MCF 10A (cell line): ENCODE measurements around the gene CKS1B. TPM values are rescaled to one million over a fixed set of nuclear protein-coding genes. Genes with fewer than 3 reads are reported as not detected.

Experiments
- BruUV-seq: library from RNA; stranded (reverse); fragments of 400-500 nt; replicated peaks from 2 replicates; lab custom pipeline; 2021; lab: Mats Ljungman, UMichigan
- CTCF ChIA-PET: fragments of 300-600 bp; sonication (Branson Sonifier 250); formaldehyde crosslinking; extraction: SDS; loops from one replicate; lab custom pipeline; 2021; ENCODE audit warnings: antibody characterized with exemption, inconsistent platforms; lab: Yijun Ruan, JAX
- POLR2A ChIA-PET: fragments of 300-600, 350-650 bp; sonication (Branson Sonifier 250); formaldehyde crosslinking; extraction: SDS; loops from one replicate; lab custom pipeline; 2020; ENCODE audit warnings: antibody characterized with exemption, inconsistent platforms; lab: Yijun Ruan, JAX
- DNase-seq: peaks from one replicate; pipeline ENCODE4 v3.0.0-alpha.2; 2018; ENCODE audit not compliant: unreplicated experiment
- H3K27ac Mint-ChIP-seq: one replicate; pipeline ENCODE4 v1.8.0; 2022; ENCODE audit warnings: mild to moderate bottlenecking, low read depth, mixed read lengths; ENCODE audit not compliant: unreplicated experiment
- H3K27me3 Mint-ChIP-seq: one replicate; pipeline ENCODE4 v1.8.0; 2022; ENCODE audit warnings: mixed read lengths; ENCODE audit not compliant: insufficient read depth, unreplicated experiment
- H3K36me3 Mint-ChIP-seq: one replicate; pipeline ENCODE4 v1.8.0; 2022; ENCODE audit warnings: mild to moderate bottlenecking, moderate library complexity, mixed read lengths; ENCODE audit not compliant: insufficient read depth, unreplicated experiment
- H3K4me1 Mint-ChIP-seq: one replicate; pipeline ENCODE4 v1.8.0; 2022; ENCODE audit warnings: mixed read lengths; ENCODE audit not compliant: insufficient read depth, unreplicated experiment
- H3K4me3 Mint-ChIP-seq: one replicate; pipeline ENCODE4 v1.8.0; 2022; ENCODE audit warnings: mild to moderate bottlenecking, moderate library complexity, mixed read lengths; ENCODE audit not compliant: unreplicated experiment
- H3K9me3 Mint-ChIP-seq: one replicate; pipeline ENCODE4 v1.8.0; 2022; ENCODE audit warnings: mixed read lengths; ENCODE audit not compliant: unreplicated experiment
- CTCF ChIP-seq: fragments of 200-600 bp; IDR thresholded peaks from one replicate; pipeline ENCODE4 v1.8.0; 2022; ENCODE audit warnings: antibody characterized with exemption, mild to moderate bottlenecking; ENCODE audit not compliant: unreplicated experiment
- intact Hi-C: fragments of 100-400 bp; cut with micrococcal nuclease; formaldehyde crosslinking; loops from 2 replicates; pipeline ENCODE4 v1.14.1; 2022
- total RNA-seq: library from RNA; stranded (reverse); gene quantifications from 2 replicates; pipeline ENCODE4 v1.2.3, GENCODE V29; 2022

Gene CKS1B
- total RNA-seq, 1 experiment from 2014 or later, result 285 TPM

GRCh38 chr1:154970631-154971340, 3.7 kb upstream of the CKS1B start, which contains the start of gene SHC1:
Gene SHC1 (minus strand): TSS chr1:154970747. CDS start chr1:154970526, 221 bp downstream.
- ChIA-PET CTCF (interaction anchor here (0.5 to 6.7 kb wide), 32 partner anchors 9 to 411 kb away, joined by 3 to 64 read pairs (median 5); partner anchors contain the start of genes ADAM15, FLAD1, KRTCAP2 and LENEP), POLR2A (interaction anchor here (0.6 to 41.1 kb wide), 31 partner anchors 0 to 964 kb away, joined by 3 to 1917 read pairs (median 6); partner anchors contain the start of genes ADAM15, ADAR, CKS1B and CLK2)
- intact Hi-C loops, result loop anchor here (1.0 to 5.0 kb wide), 3 partner anchors 14 to 202 kb away; partner anchors contain the start of genes KRTCAP2 and TRIM46
- no peak within 1 kb of the TSS for H3K27ac Mint-ChIP-seq
- H3K9me3 Mint-ChIP-seq, result no peaks in the 10 kb centered on the region
- peak; percentile 99 for DNase-seq
- H3K27me3 Mint-ChIP-seq, result no peaks in the 10 kb centered on the region
- TF ChIP-seq CTCF, result no peak
- H3K36me3 Mint-ChIP-seq, result peaks cover 53% of the 10 kb centered on the region
- H3K4me3 Mint-ChIP-seq, result no peak within 1 kb of the TSS
- no TSS peak for BruUV-seq
- peaks cover 40% of the 10 kb centered on the region for H3K4me1 Mint-ChIP-seq

- ChIA-PET POLR2A (interaction anchor here (0.7 to 41.1 kb wide), 28 partner anchors 1 to 1008 kb away, joined by 3 to 1917 read pairs (median 7); partner anchors contain the start of genes ADAM15, CKS1B, EFNA1 and EFNA3), CTCF (interaction anchor here (0.6 to 6.7 kb wide), 30 partner anchors 9 to 425 kb away, joined by 3 to 64 read pairs (median 4); partner anchors contain the start of genes FLAD1, KRTCAP2, LENEP and PBXIP1)
- peak; percentile 90 for DNase-seq
- H3K4me1 Mint-ChIP-seq, result peaks cover 40% of the 10 kb centered on the region
- no peak overlapping the region for H3K4me3 Mint-ChIP-seq
- H3K36me3 Mint-ChIP-seq, result peaks cover 46% of the 10 kb centered on the region
- no peak overlapping the region for H3K27ac Mint-ChIP-seq
- no peaks in the 10 kb centered on the region for H3K9me3 Mint-ChIP-seq
- no peaks in the 10 kb centered on the region for H3K27me3 Mint-ChIP-seq
- TF ChIP-seq CTCF, result no peak
- intact Hi-C loops, result loop anchor here (1.0 to 5.0 kb wide), 3 partner anchors 13 to 201 kb away; partner anchors contain the start of genes KRTCAP2 and TRIM46
- BruUV-seq, result no TSS peak
Observed at GRCh38 chr1:154971341-154971998, 3.0 kb upstream of the CKS1B start.

GRCh38 chr1:154972213-154972516, 2.3 kb upstream of the CKS1B start:
- Mint-ChIP-seq H3K4me3 (no peak overlapping the region), H3K27me3 (no peaks in the 10 kb centered on the region), H3K9me3 (no peaks in the 10 kb centered on the region), H3K27ac (no peak overlapping the region), H3K36me3 (peaks cover 39% of the 10 kb centered on the region), H3K4me1 (peaks cover 37% of the 10 kb centered on the region)
- no peak for TF ChIP-seq CTCF
- POLR2A ChIA-PET, result interaction anchor here (0.7 to 41.1 kb wide), 21 partner anchors 1 to 1009 kb away, joined by 3 to 1917 read pairs (median 14); partner anchors contain the start of genes ADAM15, CKS1B, EFNA1 and EFNA3
- intact Hi-C loops, result loop anchor here (1.0 to 5.0 kb wide), 3 partner anchors 10 to 200 kb away; partner anchors contain the start of genes ADAM15, KRTCAP2 and TRIM46
- CTCF ChIA-PET, result interaction anchor here (0.6 to 6.7 kb wide), 22 partner anchors 10 to 775 kb away, joined by 3 to 64 read pairs (median 4); partner anchors contain the start of genes FLAD1, LENEP, PBXIP1 and PYGO2
- no TSS peak for BruUV-seq
- DNase-seq, result no peak
